GM18868 (cell line): ENCODE results near the gene PTPN5.

Source experiments
- ATAC-seq: cut with Tn5 transposase; IDR thresholded peaks from one replicate; pipeline ENCODE4 v1.9.1; 2021; ENCODE audit warnings: mild to moderate bottlenecking, moderate library complexity; ENCODE audit not compliant: unreplicated experiment

The PTPN5 gene

GRCh38 chr11:18713646-18714442, 77.8 kb downstream of the PTPN5 start:
- no peak for ATAC-seq

GRCh38 chr11:18710545-18710944, 81.1 kb downstream of the PTPN5 start:
- ATAC-seq: peak; percentile 72

GRCh38 chr11:18709414-18709813, 82.2 kb downstream of the PTPN5 start:
- ATAC-seq: no peak

GRCh38 chr11:18707811-18708340, 83.7 kb downstream of the PTPN5 start:
- ATAC-seq: no peak

GRCh38 chr11:18706330-18707243, 85.0 kb downstream of the PTPN5 start:
- ATAC-seq: peak; percentile 63

- no peak for ATAC-seq
These were observed 85.8 kb downstream of the PTPN5 start for GRCh38 chr11:18705651-18706281.

- ATAC-seq: no peak
These were observed 86.9 kb downstream of the PTPN5 start for GRCh38 chr11:18704698-18705097.

GRCh38 chr11:18704045-18704645, 87.5 kb downstream of the PTPN5 start:
- no peak for ATAC-seq

- ATAC-seq: no peak
These were observed 88.4 kb downstream of the PTPN5 start for GRCh38 chr11:18703001-18703763.

GRCh38 chr11:18701614-18702216, 89.9 kb downstream of the PTPN5 start:
- ATAC-seq: no peak

- ATAC-seq: no peak
These were observed 90.7 kb downstream of the PTPN5 start for GRCh38 chr11:18700872-18701271.

GRCh38 chr11:18700375-18700774, 91.2 kb downstream of the PTPN5 start:
- ATAC-seq: no peak

- no peak for ATAC-seq
These were observed 91.7 kb downstream of the PTPN5 start for GRCh38 chr11:18699848-18700261.

GRCh38 chr11:18699269-18699596, 92.4 kb downstream of the PTPN5 start:
- ATAC-seq: no peak

- ATAC-seq: peak; percentile 96
These were observed 93.0 kb downstream of the PTPN5 start, which contains the start of gene TMEM86A for GRCh38 chr11:18698341-18699268. Gene TMEM86A (plus strand): TSS chr11:18698779. CDS start chr11:18698887, 108 bp downstream.

GRCh38 chr11:18697576-18697975, 94.0 kb downstream of the PTPN5 start:
- ATAC-seq: no peak

GRCh38 chr11:18696638-18697225, 94.9 kb downstream of the PTPN5 start:
- no peak for ATAC-seq
